WTC11 (cell line): ENCODE data around the gene LRP1. TPM values are rescaled to one million over a fixed set of nuclear protein-coding genes. Genes with fewer than 3 reads are reported as not detected.

Experiments used
- ATAC-seq: fragments of 200-7000 bp; cut with Tn5 transposase; 2 replicates; pipeline ENCODE4 v1.10.0; 2021; ENCODE audit warnings: mild to moderate bottlenecking, moderate library complexity
- CTCF ChIA-PET: fragments of 300-600 bp; sonication (Branson Sonifier 250); formaldehyde crosslinking; loops from one replicate; lab custom pipeline; 2021; ENCODE audit warnings: antibody characterized with exemption; lab: Charles Lee
- POLR2A ChIA-PET: fragments of 350-600 bp; sonication (Branson Sonifier 250); formaldehyde crosslinking; loops from one replicate; lab custom pipeline; 2021; ENCODE audit warnings: antibody characterized with exemption; lab: Charles Lee
- DNase-seq: peaks from one replicate; pipeline ENCODE4 v3.0.0; 2021; ENCODE audit warnings: low spot score
- H3K27ac Mint-ChIP-seq: 2 replicates; pipeline ENCODE4 v1.8.0; 2021; ENCODE audit warnings: mixed read lengths
- H3K27me3 Mint-ChIP-seq: 2 replicates; pipeline ENCODE4 v1.8.0; 2021; ENCODE audit warnings: low read depth, mild to moderate bottlenecking, moderate library complexity, mixed read lengths
- H3K36me3 Mint-ChIP-seq: 2 replicates; pipeline ENCODE4 v1.8.0; 2021; ENCODE audit warnings: mixed read lengths
- H3K4me1 Mint-ChIP-seq: 2 replicates; pipeline ENCODE4 v1.8.0; 2022; ENCODE audit warnings: mixed read lengths
- H3K4me3 Mint-ChIP-seq: 2 replicates; pipeline ENCODE4 v1.8.0; 2021; ENCODE audit warnings: mild to moderate bottlenecking, moderate library complexity, mixed read lengths
- H3K9me3 Mint-ChIP-seq: 2 replicates; pipeline ENCODE4 v1.8.0; 2021; ENCODE audit warnings: mixed read lengths
- AR ChIP-seq: fragments of 250-450 bp; sonication (Bioruptor Pico); IDR thresholded peaks from 2 replicates; pipeline ENCODE4 v1.9.0; 2021; ENCODE audit warnings: mild to moderate bottlenecking
- CREM ChIP-seq: sonication (generic); formaldehyde crosslinking; IDR thresholded peaks from 2 replicates; pipeline ENCODE4 v1.8.1; 2022; ENCODE audit warnings: mild to moderate bottlenecking, missing genetic modification reagents, moderate library complexity
- GTF2I ChIP-seq: fragments of 250-450 bp; sonication (Bioruptor Pico); conservative IDR thresholded peaks from 2 replicates; pipeline ENCODE4 v1.4.0; 2021; ENCODE audit warnings: mild to moderate bottlenecking
- HMGA2 ChIP-seq: fragments of 250-450 bp; sonication (Bioruptor Pico); IDR thresholded peaks from 2 replicates; pipeline ENCODE4 v1.4.0; 2021; ENCODE audit warnings: mild to moderate bottlenecking, moderate library complexity
- IRF2 ChIP-seq: sonication (generic); formaldehyde crosslinking; IDR thresholded peaks from 2 replicates; pipeline ENCODE4 v1.8.0; 2022; ENCODE audit warnings: low read depth, missing genetic modification reagents, borderline replicate concordance
- KAT7 ChIP-seq: sonication (generic); formaldehyde crosslinking; IDR thresholded peaks from 2 replicates; pipeline ENCODE4 v1.8.1; 2023; ENCODE audit warnings: missing genetic modification reagents, mild to moderate bottlenecking, borderline replicate concordance
- NFYB ChIP-seq: sonication (generic); formaldehyde crosslinking; conservative IDR thresholded peaks from 2 replicates; pipeline ENCODE4 v1.8.0; 2022; ENCODE audit warnings: low read depth, missing genetic modification reagents
- PRRX2 ChIP-seq: fragments of 250-450 bp; sonication (Bioruptor Pico); IDR thresholded peaks from 2 replicates; pipeline ENCODE4 v1.8.0; 2021; ENCODE audit warnings: mild to moderate bottlenecking
- STAT6 ChIP-seq: sonication (generic); formaldehyde crosslinking; conservative IDR thresholded peaks from 2 replicates; pipeline ENCODE4 v1.8.1; 2023; ENCODE audit warnings: mild to moderate bottlenecking, low read depth, missing genetic modification reagents, moderate library complexity
- TP53 ChIP-seq: sonication (generic); formaldehyde crosslinking; IDR thresholded peaks from 2 replicates; pipeline ENCODE4 v1.8.1; 2023; ENCODE audit warnings: mild to moderate bottlenecking, missing genetic modification reagents
- ZNF219 ChIP-seq: sonication (generic); formaldehyde crosslinking; IDR thresholded peaks from 2 replicates; pipeline ENCODE4 v1.8.0; 2023; ENCODE audit warnings: missing genetic modification reagents, mild to moderate bottlenecking, borderline replicate concordance
- ZNF317 ChIP-seq: sonication (generic); formaldehyde crosslinking; IDR thresholded peaks from 2 replicates; pipeline ENCODE4 v1.8.1; 2023; ENCODE audit warnings: low read depth, mild to moderate bottlenecking, moderate library complexity, missing genetic modification reagents, borderline replicate concordance
- ZNF416 ChIP-seq: fragments of 250-450 bp; sonication (Bioruptor Pico); IDR thresholded peaks from 2 replicates; pipeline ENCODE4 v1.9.0; 2021; ENCODE audit warnings: mild to moderate bottlenecking, inconsistent platforms
- ZSCAN18 ChIP-seq: fragments of 250-450 bp; sonication (Bioruptor Pico); IDR thresholded peaks from 2 replicates; pipeline ENCODE4 v2.1.2; 2022; ENCODE audit warnings: mild to moderate bottlenecking, moderate library complexity
- total RNA-seq: library from RNA; stranded (reverse); gene quantifications from 3 replicates; pipeline ENCODE4 v1.2.3, GENCODE V29; 2021
- TF ChIP-seq, protein P1 (sequence below): sonication (generic); formaldehyde crosslinking; IDR thresholded peaks from 2 replicates; pipeline ENCODE4 v1.8.0; 2022; ENCODE audit warnings: mild to moderate bottlenecking, missing genetic modification reagents
- TF ChIP-seq, protein P2 (sequence below): sonication (generic); formaldehyde crosslinking; IDR thresholded peaks from 2 replicates; pipeline ENCODE4 v1.8.1; 2023; ENCODE audit warnings: mild to moderate bottlenecking, moderate library complexity, missing genetic modification reagents
- TF ChIP-seq, protein P3 (sequence below): sonication (generic); formaldehyde crosslinking; IDR thresholded peaks from 2 replicates; pipeline ENCODE4 v1.8.1; 2022; ENCODE audit warnings: mild to moderate bottlenecking, moderate library complexity, missing genetic modification reagents
- TF ChIP-seq, protein P4 (sequence below): sonication (generic); formaldehyde crosslinking; IDR thresholded peaks from 2 replicates; pipeline ENCODE4 v1.8.0; 2022; ENCODE audit warnings: missing genetic modification reagents

The LRP1 gene
- total RNA-seq, 1 experiment from 2014 or later, result 120 TPM

DNA sequence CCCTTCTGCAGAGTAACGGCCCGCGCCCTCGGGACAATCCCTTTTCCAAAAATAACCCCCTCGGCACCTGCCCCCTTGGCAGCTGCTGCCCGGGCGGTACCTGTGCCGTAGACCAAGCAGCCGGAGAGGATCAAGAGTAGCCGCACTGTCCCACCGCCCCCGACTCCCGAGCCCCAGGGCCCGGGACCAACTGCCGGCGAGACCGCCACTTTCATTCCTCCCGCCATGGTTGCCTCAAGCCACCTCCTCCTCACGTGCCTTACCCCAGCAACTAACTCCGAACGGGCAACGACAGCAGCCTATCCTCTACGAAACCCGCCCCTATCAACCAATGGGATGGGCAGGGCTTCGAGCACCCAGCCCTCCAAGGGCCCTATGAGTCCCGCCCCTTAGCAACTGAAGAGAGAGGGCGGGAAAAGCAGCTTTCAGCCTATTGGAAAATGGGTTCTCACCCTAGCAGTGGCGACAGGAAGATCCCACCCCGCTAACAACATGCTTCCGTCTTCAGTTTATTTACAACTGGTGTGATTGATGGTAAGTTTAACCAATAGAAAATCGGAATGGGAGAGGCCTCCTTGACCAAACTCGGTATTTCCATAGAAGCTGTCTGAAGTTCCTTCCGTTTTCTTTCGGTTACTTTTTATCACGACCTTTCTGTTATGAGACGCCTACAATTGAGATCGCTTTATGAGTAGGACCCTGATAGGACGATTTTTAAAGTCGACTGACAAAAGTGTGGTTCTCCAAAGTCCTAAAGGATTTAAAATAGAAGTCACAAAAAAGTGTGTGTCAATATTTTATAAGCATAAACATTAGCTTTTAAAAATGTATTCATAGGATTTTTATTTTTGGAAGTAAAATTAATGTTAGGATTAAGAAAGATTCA lies 49.5 kb upstream of the LRP1 start, which contains the start of gene NEMP1 (continued):
- TF ChIP-seq, protein P1, sequence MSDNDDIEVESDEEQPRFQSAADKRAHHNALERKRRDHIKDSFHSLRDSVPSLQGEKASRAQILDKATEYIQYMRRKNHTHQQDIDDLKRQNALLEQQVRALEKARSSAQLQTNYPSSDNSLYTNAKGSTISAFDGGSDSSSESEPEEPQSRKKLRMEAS (CRISPR knock-in tag), result peak; percentile 91; the same call in 1 of the 2 replicates
- TF ChIP-seq, protein P2, sequence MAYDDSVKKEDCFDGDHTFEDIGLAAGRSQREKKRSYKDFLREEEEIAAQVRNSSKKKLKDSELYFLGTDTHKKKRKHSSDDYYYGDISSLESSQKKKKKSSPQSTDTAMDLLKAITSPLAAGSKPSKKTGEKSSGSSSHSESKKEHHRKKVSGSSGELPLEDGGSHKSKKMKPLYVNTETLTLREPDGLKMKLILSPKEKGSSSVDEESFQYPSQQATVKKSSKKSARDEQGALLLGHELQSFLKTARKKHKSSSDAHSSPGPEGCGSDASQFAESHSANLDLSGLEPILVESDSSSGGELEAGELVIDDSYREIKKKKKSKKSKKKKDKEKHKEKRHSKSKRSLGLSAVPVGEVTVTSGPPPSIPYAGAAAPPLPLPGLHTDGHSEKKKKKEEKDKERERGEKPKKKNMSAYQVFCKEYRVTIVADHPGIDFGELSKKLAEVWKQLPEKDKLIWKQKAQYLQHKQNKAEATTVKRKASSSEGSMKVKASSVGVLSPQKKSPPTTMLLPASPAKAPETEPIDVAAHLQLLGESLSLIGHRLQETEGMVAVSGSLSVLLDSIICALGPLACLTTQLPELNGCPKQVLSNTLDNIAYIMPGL (CRISPR knock-in tag), result no peak
- no peak for TF ChIP-seq ZNF219 (CRISPR knock-in tag)
- no peak for TF ChIP-seq KAT7
- peak; percentile 94 for TF ChIP-seq NFYB (CRISPR knock-in tag)
- no peak for TF ChIP-seq ZSCAN18
- no peak for TF ChIP-seq PRRX2 (CRISPR knock-in tag)
- no peak; the same call in 1 of the 2 replicates for TF ChIP-seq CREM (CRISPR knock-in tag)
- TF ChIP-seq, protein P3, sequence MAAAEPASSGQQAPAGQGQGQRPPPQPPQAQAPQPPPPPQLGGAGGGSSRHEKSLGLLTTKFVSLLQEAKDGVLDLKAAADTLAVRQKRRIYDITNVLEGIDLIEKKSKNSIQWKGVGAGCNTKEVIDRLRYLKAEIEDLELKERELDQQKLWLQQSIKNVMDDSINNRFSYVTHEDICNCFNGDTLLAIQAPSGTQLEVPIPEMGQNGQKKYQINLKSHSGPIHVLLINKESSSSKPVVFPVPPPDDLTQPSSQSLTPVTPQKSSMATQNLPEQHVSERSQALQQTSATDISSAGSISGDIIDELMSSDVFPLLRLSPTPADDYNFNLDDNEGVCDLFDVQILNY, result peak; percentile 98
- TF ChIP-seq IRF2 (CRISPR knock-in tag), result no peak
- TF ChIP-seq STAT6, result no peak

GRCh38 chr12:57079821-57080220 lies 48.5 kb upstream of the LRP1 start:
- Mint-ChIP-seq H3K36me3 (peaks cover 5% of the 10 kb centered on the region), H3K4me1 (peaks cover 6% of the 10 kb centered on the region; the same call in 1 of the 2 replicates), H3K9me3 (no peaks in the 10 kb centered on the region), H3K4me3 (no peak overlapping the region), H3K27me3 (no peaks in the 10 kb centered on the region), H3K27ac (peak overlapping the region; percentile 81; the same call in 1 of the 2 replicates)
- DNase-seq (no peak), ATAC-seq (no peak)
- ChIA-PET POLR2A (interaction anchor here (1.4 to 3.1 kb wide), 4 partner anchors 8 to 48 kb away, joined by 4 to 33 read pairs (median 10); partner anchors contain the start of genes LRP1, NAB2 and STAT6), CTCF (interaction anchor here (1.0 to 7.5 kb wide), 11 partner anchors 11 to 105 kb away, joined by 3 to 71 read pairs (median 9); partner anchors contain the start of genes LRP1 and STAT6)
- no peak for TF ChIP-seq TP53 (CRISPR knock-in tag)
- TF ChIP-seq, protein P4, sequence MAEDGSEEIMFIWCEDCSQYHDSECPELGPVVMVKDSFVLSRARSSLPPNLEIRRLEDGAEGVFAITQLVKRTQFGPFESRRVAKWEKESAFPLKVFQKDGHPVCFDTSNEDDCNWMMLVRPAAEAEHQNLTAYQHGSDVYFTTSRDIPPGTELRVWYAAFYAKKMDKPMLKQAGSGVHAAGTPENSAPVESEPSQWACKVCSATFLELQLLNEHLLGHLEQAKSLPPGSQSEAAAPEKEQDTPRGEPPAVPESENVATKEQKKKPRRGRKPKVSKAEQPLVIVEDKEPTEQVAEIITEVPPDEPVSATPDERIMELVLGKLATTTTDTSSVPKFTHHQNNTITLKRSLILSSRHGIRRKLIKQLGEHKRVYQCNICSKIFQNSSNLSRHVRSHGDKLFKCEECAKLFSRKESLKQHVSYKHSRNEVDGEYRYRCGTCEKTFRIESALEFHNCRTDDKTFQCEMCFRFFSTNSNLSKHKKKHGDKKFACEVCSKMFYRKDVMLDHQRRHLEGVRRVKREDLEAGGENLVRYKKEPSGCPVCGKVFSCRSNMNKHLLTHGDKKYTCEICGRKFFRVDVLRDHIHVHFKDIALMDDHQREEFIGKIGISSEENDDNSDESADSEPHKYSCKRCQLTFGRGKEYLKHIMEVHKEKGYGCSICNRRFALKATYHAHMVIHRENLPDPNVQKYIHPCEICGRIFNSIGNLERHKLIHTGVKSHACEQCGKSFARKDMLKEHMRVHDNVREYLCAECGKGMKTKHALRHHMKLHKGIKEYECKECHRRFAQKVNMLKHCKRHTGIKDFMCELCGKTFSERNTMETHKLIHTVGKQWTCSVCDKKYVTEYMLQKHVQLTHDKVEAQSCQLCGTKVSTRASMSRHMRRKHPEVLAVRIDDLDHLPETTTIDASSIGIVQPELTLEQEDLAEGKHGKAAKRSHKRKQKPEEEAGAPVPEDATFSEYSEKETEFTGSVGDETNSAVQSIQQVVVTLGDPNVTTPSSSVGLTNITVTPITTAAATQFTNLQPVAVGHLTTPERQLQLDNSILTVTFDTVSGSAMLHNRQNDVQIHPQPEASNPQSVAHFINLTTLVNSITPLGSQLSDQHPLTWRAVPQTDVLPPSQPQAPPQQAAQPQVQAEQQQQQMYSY (CRISPR knock-in tag), result no peak
- no peak for TF ChIP-seq ZNF416 (CRISPR knock-in tag)
- TF ChIP-seq AR (CRISPR knock-in tag), result no peak
- no peak for TF ChIP-seq ZNF317 (CRISPR knock-in tag)
- TF ChIP-seq, protein P1 (CRISPR knock-in tag), result no peak
- TF ChIP-seq GTF2I (CRISPR knock-in tag), result no peak
- no peak for TF ChIP-seq HMGA2 (CRISPR knock-in tag)
